Measurements from ENCODE around the gene TRIM37.
"Not testable (repeated sequence)": the region's sequence is repeated elsewhere in the genome, so short reads cannot be mapped to it uniquely, and the experiment has no call there.

The TRIM37 gene

DNA sequence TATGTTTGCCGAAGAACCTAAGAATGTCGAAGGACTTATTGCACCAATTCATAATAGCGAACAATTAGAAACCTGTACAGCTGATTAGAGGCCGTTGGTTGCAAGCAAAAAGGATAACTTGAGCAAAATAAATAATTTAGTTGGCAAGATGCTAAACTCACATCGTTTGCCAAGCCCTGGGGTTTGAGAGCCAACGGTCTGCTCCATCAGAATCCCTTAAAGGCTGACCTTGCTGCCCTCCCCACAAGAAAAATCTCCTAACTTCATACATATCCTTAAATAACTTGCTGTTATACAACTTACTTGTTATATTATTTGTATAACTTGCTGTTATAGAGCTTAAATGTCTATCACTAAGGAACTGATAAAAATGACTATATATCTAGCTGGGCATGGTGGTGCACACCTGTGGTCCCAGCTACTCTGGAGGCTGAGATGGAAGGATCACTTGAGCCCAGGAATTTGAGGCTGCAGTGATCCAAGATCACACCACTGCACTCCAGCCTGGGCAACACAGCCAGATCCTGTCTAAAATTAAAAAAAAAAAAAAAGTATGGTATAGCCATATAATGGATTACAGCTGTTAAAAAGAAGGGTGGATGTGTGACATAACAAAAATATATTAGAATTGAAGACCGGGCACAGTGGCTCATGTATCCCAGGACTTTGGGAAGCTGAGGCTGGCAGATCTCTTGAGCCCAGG is 1.9 kb upstream of the TRIM37 start:
- DNase-seq = no peak

DNA sequence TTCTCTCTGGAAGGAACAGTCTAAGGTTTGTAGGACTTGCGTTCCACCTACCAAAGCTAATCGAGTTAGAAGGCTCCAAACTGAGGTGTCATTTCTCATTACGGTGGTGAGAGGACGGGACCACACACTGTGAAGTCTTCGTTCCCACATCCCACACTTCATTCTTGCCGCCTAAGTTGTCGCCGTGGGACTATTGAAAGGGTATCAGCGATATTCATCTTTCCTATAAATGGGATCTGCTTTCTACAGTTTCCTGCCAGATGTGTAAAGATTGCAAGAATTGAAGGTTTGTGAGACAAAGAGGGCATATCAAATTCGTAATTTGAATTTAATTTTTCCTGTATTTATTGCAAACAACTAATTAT is 608 bp upstream of the TRIM37 start:
- DNase-seq = no peak

DNA sequence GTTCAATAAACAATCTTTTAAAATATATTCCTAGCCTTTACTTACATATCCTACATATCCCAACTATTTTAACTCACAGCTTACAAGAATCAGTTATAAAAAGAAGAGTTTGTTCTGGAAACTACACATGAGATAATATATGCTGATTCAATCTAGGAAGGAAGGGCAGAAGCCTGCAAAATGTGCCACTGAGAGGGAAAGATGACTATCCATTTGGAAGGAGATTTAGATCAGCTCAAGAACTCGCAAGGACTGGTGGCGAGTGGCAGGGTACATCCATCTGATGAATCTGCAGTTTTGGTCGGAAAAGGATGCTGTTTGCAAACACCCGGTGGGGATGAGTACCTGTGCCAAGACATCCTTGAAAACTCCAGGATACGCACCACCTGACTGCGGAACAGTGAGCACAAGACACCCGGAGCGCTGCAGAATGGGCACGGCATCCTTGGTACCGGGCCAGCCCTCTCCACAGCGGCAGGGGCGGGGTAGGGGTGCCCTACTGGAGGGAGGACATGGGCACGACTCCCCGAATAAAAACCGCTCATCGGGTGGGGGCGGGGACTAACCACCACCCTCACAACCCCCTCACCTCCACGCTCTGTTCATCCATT is 723 bp downstream of the TRIM37 start:
- peak; percentile 11 for DNase-seq

DNA sequence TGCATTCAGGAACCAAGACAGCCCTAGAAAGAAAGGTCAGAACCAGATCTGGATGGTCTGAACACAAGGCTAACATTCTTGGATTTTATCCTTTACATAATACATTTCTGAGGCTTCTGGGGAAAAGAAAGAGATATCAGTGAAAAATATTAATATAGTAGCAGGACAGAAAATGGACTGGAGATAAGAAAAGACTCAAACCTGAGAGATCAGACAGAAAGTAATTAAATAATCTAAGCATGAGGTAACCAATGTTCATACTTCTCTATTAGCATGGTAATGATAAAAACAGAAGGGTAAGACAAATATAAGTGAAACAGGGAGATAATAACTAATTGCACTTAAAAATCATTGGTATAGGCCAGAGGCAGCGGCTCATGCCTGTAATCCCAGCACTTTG is 5.5 kb downstream of the TRIM37 start:
- no peak for DNase-seq

DNA sequence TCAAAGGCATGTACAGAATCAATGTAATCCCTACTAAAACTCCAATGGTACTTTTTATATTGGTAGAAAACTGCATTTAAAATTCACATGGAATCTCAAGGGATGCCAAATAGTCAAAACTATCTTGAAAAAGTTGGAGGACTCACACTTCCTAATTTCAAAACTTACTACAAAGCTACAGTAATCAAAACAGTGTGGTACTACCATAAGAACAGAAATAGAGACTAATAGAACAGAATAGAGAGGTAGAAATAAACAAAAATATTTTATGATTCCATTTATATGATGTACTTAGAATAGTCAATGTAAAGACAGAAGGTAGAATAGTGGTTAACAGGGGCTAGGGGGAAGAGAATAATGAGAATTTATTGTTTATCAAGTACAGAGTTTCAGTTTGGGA is 8.8 kb downstream of the TRIM37 start:
- DNase-seq = no peak

DNA sequence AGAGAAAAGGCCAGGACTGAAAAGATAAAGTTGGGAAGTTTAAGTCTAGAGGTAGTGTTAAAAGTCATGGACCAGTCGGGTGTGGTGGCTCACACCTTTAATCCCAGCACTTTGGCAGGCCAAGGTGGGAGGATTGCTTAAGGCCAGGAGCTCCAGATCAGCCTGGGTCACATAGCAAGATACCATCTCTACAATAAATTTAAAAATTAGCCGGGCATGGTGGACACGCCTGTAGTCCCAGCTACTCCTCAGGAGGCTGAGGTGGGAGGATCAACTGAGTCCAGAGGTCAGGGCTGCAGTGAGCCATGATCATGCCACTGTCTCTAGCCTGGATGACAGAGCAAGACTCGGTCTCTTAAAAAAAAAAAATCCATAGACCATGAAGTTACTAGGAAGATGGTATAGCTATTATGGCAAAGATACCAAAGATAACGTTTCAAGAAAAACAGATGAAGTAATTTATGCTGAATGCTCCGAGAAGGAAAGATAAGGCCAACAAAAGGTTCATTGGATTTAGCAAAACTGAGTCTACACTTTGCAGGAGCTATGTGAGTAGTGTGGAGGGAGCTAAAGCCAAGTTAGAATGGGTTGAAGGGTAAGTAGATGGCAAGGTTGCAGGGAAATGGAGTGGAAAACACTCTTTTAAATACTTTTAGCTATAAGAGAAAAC is 11.7 kb downstream of the TRIM37 start:
- no peak for DNase-seq

DNA sequence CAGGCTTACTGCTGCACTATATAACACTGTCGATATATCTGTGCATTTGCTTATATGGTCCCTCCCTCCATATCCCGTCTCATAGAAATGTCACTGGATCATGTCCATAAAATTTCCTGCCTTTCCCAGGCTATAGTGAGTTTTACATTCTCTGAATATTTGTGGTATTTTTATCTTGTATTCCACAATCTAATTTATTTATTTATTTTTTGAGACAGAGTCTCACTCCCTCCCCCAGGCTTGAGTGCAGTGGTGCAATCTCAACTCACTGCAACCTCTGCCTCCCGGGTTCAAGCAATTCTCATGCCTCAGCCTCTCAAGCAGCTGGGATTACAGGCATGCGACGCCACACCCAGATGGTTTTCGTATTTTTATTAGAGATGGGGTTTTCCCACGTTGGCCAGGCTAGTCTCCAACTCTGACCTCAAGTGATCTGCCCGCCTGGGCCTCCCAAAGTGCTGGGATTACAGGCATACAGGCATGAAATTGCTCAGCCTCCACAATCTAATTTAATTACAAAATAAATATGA is 12.9 kb downstream of the TRIM37 start:
- DNase-seq = peak; percentile 17

DNA sequence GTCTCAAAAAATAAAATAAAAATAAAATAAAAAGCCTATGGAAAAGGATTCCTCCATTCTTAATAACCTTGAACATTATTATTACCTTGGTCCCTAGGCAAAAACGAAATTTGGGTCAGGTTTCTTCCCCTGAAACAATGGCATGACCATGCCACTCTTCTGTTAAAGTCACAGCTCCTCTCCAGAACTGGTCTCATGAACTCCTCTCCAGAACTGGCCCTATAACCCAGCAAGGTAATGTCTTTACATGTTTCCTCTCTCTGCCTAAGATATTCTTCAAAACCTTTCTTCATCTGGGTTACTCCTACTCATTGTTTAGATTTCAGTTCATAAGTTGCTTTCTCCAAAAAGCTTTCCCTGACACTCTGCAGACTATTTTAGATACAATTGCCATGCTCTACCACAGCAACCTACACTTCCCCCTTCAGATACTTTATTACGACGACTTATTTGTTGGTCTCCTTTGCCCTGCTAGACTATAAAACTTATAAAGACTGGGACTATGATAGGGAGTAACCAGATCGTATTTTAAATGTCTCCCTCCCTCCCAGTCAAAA is 13.5 kb downstream of the TRIM37 start:
- no peak for DNase-seq

DNA sequence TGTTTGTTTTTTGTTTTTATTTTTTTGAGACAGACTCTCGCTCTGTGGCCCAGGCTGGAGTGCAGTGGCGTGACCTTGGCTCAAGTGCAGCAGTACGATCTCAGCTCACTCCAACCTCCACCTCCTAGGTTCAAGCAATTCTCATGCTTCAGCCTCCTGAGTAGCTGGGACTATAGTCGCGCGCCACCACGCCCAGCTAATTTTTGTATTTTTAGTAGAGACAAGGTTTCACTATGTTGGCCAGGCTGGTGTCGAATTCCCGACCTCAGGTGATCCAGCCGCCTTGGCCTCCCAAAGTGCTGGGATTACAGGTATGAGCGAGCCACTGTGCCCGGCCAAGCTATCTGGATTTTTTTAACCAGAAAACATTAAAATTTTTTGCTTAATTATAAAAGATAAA is 16.1 kb downstream of the TRIM37 start:
- DNase-seq = not testable (repeated sequence)

DNA sequence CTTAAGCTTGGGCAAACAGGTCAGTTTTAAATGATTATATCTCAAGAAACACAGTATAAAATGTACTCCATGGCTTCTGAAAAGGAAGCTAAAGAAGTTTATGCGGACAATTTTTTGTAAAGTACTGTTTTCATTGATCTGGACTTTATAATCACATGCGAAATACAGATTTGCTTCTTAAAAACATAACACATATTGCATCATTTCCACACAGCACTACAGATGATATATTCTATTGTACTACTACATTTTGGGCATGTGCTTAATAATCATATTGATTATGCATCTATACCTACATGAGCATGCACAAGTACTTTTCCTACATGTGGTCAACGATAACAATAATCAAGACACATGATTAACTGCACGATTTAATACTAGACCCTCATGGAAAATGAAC is 22.5 kb downstream of the TRIM37 start:
- DNase-seq = no peak

DNA sequence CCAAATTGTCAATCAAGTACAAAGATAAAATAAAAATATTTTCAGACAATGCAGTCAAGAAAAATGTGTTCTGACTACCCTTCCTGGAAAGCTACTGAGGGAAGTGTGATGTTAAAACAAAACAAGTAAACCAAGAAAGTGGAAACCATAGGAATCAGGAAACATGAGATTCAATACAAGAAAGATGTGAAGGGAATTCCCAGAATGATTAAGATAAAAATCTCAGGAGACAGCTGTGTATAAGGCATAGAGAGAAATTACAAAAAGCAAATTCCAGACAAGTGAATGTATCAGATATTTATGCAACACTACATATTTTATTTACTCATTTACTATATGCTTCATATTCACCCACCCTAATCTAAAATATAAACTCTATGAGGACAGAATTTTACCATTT is 32.2 kb downstream of the TRIM37 start:
- DNase-seq = no peak

DNA sequence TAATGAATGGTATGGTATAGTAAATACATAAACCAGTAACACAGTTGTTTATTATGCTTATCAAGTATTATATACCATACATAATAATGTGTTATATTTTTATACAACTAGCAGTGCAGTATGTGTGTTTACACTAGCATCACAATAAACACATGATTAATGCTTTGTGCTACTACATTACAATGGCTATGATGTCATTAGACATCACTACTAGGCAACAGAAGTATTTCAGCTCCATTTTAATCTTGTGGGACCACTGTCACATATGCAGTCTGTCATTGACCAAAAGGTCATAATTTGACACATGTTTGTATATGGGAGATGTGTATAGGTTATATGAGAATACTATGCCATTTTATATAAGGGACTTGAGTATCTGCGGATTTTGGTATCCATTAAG is 32.7 kb downstream of the TRIM37 start:
- DNase-seq = no peak

DNA sequence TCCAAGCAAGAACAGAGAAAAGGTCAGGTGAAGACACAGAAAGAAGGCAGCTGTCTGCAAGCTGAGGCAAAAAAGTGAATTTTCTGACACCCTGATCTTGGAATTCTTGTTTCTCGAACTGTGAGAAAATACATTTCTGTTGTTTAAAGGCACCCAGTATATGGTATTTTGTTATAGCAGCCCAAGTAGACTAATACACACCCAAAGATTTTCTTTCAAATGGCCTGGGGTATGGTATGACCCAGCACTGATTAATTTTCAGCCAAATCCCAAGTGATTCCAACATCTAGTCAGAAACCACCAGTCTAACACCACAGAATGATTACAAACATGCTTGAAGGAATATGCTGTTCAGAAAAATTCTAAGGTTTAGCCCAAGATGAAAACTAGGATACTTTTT is 36.8 kb downstream of the TRIM37 start:
- DNase-seq = no peak

DNA sequence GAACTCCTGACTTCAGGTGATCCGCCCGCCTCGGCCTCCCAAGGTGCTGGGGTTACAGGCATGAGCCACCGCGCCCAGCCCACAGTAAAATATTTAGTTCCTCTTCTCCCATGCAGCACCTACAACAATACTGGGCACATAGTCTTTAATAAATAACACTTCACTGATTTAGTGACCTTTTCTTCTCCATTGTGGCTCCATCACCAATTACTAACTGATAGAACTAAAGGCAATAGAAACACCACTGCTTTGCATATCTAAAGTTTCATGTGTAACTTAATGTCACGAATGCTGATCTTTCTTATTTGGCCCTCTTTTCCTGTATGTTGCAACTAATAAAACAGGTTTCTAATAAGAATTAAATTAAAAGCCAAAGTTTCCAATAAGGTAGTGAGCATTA is 38.9 kb downstream of the TRIM37 start:
- no peak for DNase-seq

DNA sequence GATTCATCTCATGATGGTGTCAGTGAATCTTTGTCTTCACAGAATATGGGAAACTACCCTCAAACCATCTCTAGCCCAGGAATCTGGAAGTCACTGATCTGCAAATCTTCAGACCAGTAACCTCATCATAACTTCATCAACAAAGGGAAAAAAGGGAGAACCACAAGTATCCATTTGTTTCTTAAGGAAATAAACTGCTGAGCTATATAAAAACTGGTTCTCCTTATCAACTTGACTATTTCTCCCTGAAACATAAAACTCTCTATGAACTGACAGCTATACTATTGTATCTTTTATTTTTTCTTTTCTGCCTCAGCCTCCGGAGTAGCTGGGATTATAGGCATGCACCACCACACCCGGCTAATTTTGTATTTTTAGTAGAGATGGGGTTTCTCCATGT is 39.3 kb downstream of the TRIM37 start:
- DNase-seq = no peak

DNA sequence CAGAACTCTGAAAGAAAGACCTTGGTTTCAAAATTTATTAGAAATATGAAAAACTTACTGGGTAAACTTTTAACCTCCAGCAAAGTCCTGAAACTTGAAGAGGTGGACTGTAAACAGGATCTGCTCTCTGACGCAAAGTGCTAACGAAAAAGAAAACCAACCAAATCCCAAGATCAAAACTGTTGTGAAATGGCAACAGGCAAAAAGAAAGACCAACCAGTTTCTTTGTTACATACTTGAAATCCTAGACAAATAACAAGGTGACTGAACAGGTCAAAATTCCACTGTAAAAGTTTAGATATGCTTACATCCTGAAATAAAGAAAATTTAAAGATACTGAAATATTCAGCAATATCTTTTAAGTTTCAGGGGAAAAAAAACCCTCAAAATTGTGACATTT is 44.2 kb downstream of the TRIM37 start:
- DNase-seq = no peak

DNA sequence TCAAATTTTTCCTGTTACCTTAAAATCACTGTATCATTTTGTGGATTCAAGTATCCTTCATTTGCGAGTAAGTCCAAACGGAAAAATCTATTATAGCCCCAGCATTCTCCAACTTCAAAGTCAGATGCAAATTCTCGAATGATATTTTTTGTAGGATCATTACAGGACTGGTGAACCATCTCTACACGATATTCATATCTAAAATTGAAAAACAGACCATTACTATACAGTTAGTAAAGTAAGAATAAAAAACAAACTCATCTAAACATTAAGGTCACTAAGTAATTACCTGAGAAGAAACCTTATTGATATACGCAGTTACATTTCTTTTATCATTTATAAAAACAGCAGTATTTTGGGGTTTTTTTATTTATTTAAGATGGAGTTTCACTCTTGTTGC is 49.8 kb downstream of the TRIM37 start:
- DNase-seq = no peak

DNA sequence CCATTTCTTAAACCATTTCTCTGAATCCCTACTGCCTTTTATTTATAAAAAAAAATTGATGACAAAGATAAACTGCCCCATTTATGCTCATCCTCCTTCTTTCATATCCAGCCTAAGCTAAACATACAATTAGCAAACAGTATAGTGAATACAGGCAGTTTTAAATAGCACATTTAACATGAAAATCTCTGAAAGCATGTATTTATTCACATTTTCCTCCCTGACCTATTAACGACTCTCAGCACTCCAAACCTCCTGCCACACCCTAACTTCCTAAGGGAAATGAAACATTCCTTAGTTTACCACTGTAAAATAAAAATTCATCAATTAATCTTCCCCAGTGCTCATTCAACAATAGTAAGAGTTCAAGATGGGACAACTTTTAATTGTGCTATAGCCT is 56.9 kb downstream of the TRIM37 start:
- no peak for DNase-seq

DNA sequence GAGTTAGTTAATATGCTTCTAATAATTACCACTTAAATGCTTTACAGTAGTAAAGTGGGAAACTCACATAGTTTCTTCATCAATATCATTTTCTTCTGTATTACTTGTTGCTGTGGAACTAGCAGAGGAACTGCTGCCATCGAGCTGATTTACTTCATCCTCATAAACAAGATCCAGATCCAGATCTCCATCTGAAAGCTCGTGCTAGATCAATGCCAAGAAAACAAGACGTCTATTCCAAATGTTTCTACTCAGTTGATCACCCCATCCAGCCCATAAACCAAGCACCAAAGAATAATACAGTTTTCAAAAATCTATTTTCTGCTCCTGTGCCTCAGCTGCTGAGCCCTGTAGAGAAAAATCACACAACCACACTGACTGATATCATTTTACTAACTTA is 59.1 kb downstream of the TRIM37 start:
- no peak for DNase-seq

DNA sequence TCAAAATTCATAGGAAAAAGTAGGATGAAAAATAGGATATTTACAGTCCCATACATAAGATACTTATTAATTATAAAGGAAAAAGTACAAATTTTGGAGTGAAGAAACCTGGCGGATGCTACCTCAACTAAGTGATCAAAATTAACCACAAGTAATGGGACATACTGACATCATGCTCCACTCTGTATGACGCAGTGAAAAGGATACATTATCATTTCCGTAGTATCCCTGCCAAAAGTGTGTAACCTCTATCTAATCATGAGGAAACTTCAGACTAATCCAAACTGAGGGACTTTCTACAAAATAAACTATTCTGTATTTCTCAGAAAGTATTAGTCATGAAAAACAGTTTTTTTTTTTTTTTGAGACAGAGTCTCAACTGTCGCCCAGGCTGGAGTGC is 60.5 kb downstream of the TRIM37 start:
- no peak for DNase-seq

DNA sequence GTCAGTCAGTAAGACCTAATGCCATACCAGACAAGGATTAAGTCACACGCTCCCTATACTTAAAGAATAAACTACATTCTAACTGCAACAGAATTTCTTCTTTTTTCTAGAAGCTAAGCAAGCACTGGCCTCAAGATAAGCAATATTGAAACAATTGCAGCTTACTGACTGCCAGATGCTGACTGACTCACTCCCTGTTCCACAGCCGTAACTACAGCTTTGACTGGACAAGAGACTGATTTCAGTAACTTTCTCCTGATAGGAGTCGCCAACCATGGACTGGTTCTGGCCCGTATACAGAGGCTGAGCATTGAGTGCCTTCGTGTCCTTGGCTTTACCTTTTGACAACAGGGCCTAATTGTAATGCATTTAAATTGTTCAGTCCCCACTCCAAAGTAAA is 67.9 kb downstream of the TRIM37 start:
- no peak for DNase-seq

DNA sequence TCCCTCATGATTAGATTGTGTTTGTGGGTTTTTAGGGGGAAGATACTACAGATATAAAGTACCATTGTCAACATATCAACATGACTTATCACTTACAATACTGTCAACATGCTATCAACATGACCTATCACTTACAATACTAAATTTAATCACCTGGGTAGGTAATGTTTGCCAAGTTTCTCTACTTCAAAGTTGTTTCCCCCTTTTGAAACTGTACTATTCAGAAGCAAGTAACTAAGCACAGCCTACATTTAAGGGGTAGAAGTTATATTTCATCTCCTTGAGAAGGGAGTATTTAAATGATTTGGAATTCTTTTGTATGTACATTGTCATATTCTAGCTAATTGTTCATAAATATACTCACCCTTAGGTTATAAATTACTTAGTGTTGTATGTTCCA is 68.7 kb downstream of the TRIM37 start:
- DNase-seq = no peak

DNA sequence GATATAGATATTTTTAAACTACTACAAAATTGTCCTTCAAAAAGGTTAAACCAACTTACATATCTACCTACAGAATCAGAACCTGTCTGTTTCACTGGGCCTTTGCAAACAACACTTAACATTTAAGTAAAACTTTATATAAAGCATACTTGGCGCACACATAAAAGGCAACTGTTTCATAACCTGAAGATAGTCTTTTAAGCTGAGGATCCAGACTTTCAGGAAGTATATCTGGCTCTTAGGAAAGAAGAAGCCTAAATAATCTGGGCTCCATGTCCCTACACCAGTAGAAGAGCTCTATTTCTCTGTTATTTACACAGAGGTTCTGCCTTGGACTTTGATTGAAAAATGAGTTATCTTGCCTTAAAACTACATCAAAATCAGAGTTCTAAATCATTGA is 75.9 kb downstream of the TRIM37 start:
- no peak for DNase-seq

DNA sequence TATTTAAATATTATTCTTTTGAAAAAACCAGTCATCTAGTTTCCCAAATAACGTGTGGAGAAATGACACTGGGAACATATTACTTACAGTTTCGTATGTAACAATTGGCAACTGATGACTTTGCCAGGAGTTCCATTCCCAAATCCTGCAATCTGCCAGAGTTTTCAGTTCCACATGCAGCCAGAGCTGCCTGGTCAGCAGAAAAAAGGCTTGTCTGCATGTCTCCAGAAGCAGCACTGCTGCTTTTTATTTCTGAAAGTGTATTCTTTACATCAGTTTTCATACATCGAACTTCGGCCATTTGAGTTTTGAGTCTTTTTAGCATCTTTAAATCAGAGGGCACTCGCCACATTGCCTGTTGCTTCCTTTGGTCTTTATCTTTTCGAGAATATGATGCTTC is 78.4 kb downstream of the TRIM37 start:
- no peak for DNase-seq
